HepG2 (cell line): ENCODE data around the gene LIME1. TPM values are rescaled to one million over a fixed set of nuclear protein-coding genes. Genes with fewer than 3 reads are reported as not detected.

Source experiments
- CHCHD3 ChIP-seq: sonication (generic); formaldehyde crosslinking; IDR thresholded peaks from 2 replicates; pipeline ENCODE4 v1.8.0; 2022; ENCODE audit warnings: mild to moderate bottlenecking, missing genetic modification reagents, moderate library complexity
- CSRNP1 ChIP-seq: sonication (generic); formaldehyde crosslinking; IDR thresholded peaks from 2 replicates; pipeline ENCODE4 v1.8.1; 2023; ENCODE audit warnings: mild to moderate bottlenecking, missing genetic modification reagents
- HNF4A ChIP-seq: sonication (generic); formaldehyde crosslinking; IDR thresholded peaks from 2 replicates; pipeline ENCODE4 v1.4.0; 2020; ENCODE audit warnings: missing genetic modification reagents
- IKZF4 ChIP-seq: sonication (generic); formaldehyde crosslinking; IDR thresholded peaks from 2 replicates; pipeline ENCODE4 v1.5.1; 2020; ENCODE audit warnings: borderline replicate concordance, mild to moderate bottlenecking, low read depth, missing genetic modification reagents; ENCODE audit errors: not compliant biosample characterization
- KLF16 ChIP-seq, 2 experiments: sonication (generic) in 1 of 2; formaldehyde crosslinking in 1 of 2; IDR thresholded peaks; 2 replicates each; pipeline versions ENCODE4 v1.6.1 to v1.8.0; 2016 to 2023; ENCODE audit warnings: missing genetic modification reagents in 2 of 2, missing compliant biosample characterization in 1 of 2
- LCORL ChIP-seq, 2 experiments: fragments of 450-650 bp in 1 of 2; sonication (generic) in 1 of 2; formaldehyde crosslinking in 1 of 2; IDR thresholded peaks; 2 replicates each; pipeline versions ENCODE4 v1.5.0 to v1.6.1; 2017 to 2020; ENCODE audit warnings: antibody characterized with exemption in 1 of 2, missing genetic modification reagents in 1 of 2
- MEIS2 ChIP-seq: sonication (generic); formaldehyde crosslinking; IDR thresholded peaks from 2 replicates; pipeline ENCODE4 v1.9.0; 2021; ENCODE audit warnings: mild to moderate bottlenecking, missing genetic modification reagents
- PPARG ChIP-seq: conservative IDR thresholded peaks from 2 replicates; pipeline ENCODE4 v1.6.1; 2016; ENCODE audit warnings: missing biosample characterization, missing genetic modification reagents
- RBFOX2 ChIP-seq: fragments of 200-400 bp; formaldehyde crosslinking; IDR thresholded peaks from 2 replicates; pipeline ENCODE4 v1.6.1; 2017; ENCODE audit warnings: low read depth, mild to moderate bottlenecking, low read length
- SALL1 ChIP-seq: sonication (generic); formaldehyde crosslinking; IDR thresholded peaks from 2 replicates; pipeline ENCODE4 v1.8.0; 2022; ENCODE audit warnings: mild to moderate bottlenecking, missing genetic modification reagents
- SNAPC2 ChIP-seq: sonication (generic); formaldehyde crosslinking; IDR thresholded peaks from 2 replicates; pipeline ENCODE4 v1.8.1; 2022; ENCODE audit warnings: mild to moderate bottlenecking, missing genetic modification reagents
- SP4 ChIP-seq: sonication (generic); formaldehyde crosslinking; IDR thresholded peaks from 2 replicates; pipeline ENCODE4 v1.8.1; 2023; ENCODE audit warnings: mild to moderate bottlenecking, missing genetic modification reagents
- TMF1 ChIP-seq: sonication (generic); formaldehyde crosslinking; IDR thresholded peaks from 2 replicates; pipeline ENCODE4 v1.8.1; 2022; ENCODE audit warnings: low read depth, missing genetic modification reagents
- ZBTB42 ChIP-seq: sonication (generic); formaldehyde crosslinking; IDR thresholded peaks from 2 replicates; pipeline ENCODE4 v1.5.0; 2020; ENCODE audit warnings: mild to moderate bottlenecking, missing genetic modification reagents
- ZBTB7A ChIP-seq: sonication (generic); formaldehyde crosslinking; IDR thresholded peaks from 2 replicates; pipeline ENCODE4 v1.8.0; 2022; ENCODE audit warnings: mild to moderate bottlenecking, missing genetic modification reagents
- ZFYVE20 ChIP-seq: sonication (generic); formaldehyde crosslinking; IDR thresholded peaks from 2 replicates; pipeline ENCODE4 v1.8.0; 2023; ENCODE audit warnings: low read depth, mild to moderate bottlenecking, moderate library complexity, missing genetic modification reagents, borderline replicate concordance
- ZKSCAN1 ChIP-seq: fragments of 150-350 bp; IDR thresholded peaks from 2 replicates; pipeline ENCODE4 v1.6.1; 2014; ENCODE audit warnings: low read length
- ZNF207 ChIP-seq: fragments of 450-650 bp; IDR thresholded peaks from 2 replicates; pipeline ENCODE4 v1.6.1; 2016; ENCODE audit warnings: antibody characterized with exemption, borderline replicate concordance
- ZNF296 ChIP-seq: sonication (generic); formaldehyde crosslinking; conservative IDR thresholded peaks from 2 replicates; pipeline ENCODE4 v1.5.0; 2020; ENCODE audit warnings: mild to moderate bottlenecking, missing genetic modification reagents
- ZNF329 ChIP-seq: sonication (generic); formaldehyde crosslinking; IDR thresholded peaks from 2 replicates; pipeline ENCODE4 v1.9.0; 2021; ENCODE audit warnings: low read depth, mild to moderate bottlenecking, missing genetic modification reagents
- ZNF337 ChIP-seq: sonication (generic); formaldehyde crosslinking; IDR thresholded peaks from 2 replicates; pipeline ENCODE4 v1.5.1; 2020; ENCODE audit warnings: missing genetic modification reagents, low read depth, mild to moderate bottlenecking, borderline replicate concordance
- ZNF383 ChIP-seq: sonication (generic); formaldehyde crosslinking; IDR thresholded peaks from 2 replicates; pipeline ENCODE4 v1.4.0; 2020; ENCODE audit warnings: missing genetic modification reagents, mild to moderate bottlenecking, borderline replicate concordance
- ZNF569 ChIP-seq: sonication (generic); formaldehyde crosslinking; IDR thresholded peaks from 2 replicates; pipeline ENCODE4 v1.5.0; 2020; ENCODE audit warnings: mild to moderate bottlenecking, missing genetic modification reagents, moderate library complexity, borderline replicate concordance
- ZNF577 ChIP-seq: sonication (generic); formaldehyde crosslinking; IDR thresholded peaks from 2 replicates; pipeline ENCODE4 v1.4.0; 2020; ENCODE audit warnings: mild to moderate bottlenecking, low read depth, missing genetic modification reagents, borderline replicate concordance
- ZNF776 ChIP-seq: sonication (generic); formaldehyde crosslinking; IDR thresholded peaks from 2 replicates; pipeline ENCODE4 v1.4.0; 2020; ENCODE audit warnings: mild to moderate bottlenecking, missing genetic modification reagents
- ZNF788 ChIP-seq: sonication (generic); formaldehyde crosslinking; IDR thresholded peaks from 2 replicates; pipeline ENCODE4 v1.5.0; 2020; ENCODE audit warnings: mild to moderate bottlenecking, missing genetic modification reagents, borderline replicate concordance
- ZNF850 ChIP-seq: sonication (generic); formaldehyde crosslinking; conservative IDR thresholded peaks from 2 replicates; pipeline ENCODE4 v1.9.0; 2021; ENCODE audit warnings: mild to moderate bottlenecking, missing genetic modification reagents
- ZSCAN21 ChIP-seq: sonication (generic); formaldehyde crosslinking; IDR thresholded peaks from 2 replicates; pipeline ENCODE4 v1.8.0; 2022; ENCODE audit warnings: mild to moderate bottlenecking, missing genetic modification reagents, moderate library complexity, borderline replicate concordance
- polyA plus RNA-seq, 8 experiments: library from polyadenylated mRNA; depleted of rRNA in 3 of 8; stranded (reverse) in 7 of 8; unstranded in 1 of 8; fragments of >200 nt; fragmentation: Illumina TruSeq in 4 of 8; extraction: Trizol in 4 of 8; gene quantifications; 2 replicates each; pipeline versions ENCODE4 v1.2.1 to v1.2.3, GENCODE V29; 2011 to 2016; ENCODE audit warnings: low read depth in 4 of 8, missing spikeins in 1 of 8, mixed read lengths in 1 of 8; ENCODE audit not compliant: insufficient read depth in 1 of 8
- total RNA-seq, 5 experiments: library from RNA; depleted of rRNA; stranded (reverse); fragments of >200 nt; fragmentation: Illumina TruSeq; extraction: Trizol; gene quantifications; 2 replicates each; pipeline ENCODE4 v1.2.3, GENCODE V29; 2016; ENCODE audit warnings: low read depth in 1 of 5
- TF ChIP-seq, protein P1 (sequence below): sonication (generic); formaldehyde crosslinking; IDR thresholded peaks from 2 replicates; pipeline ENCODE4 v1.4.0; 2020; ENCODE audit warnings: missing genetic modification reagents, low read depth, mild to moderate bottlenecking, borderline replicate concordance

The LIME1 gene
- total and polyA plus RNA-seq, 2 of the 13 experiments (the other 11 are each of a cell fraction or from before 2014, with no cell fraction given), result 13.0 to 61.5 TPM

DNA sequence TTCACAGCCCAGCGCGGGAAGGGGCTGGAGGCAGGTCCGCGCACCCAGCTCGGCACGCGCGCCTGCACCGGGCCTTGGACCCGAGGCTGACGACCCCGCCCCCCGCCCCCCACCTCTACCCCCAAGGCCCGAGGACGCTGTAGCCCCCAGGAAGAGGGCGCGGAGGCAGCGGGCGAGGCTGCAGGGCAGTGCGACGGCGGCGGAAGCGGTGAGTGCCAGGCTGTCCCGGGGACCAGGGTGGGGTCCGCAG is 1.2 kb downstream of the LIME1 start (continued):
- TF ChIP-seq PPARG, result no peak
- 0 out of 2 replicates have a peak, but pooled peaks have one; percentile 25 for TF ChIP-seq ZNF788 (CRISPR knock-in tag)
- TF ChIP-seq ZNF850 (CRISPR knock-in tag), result no peak
- TF ChIP-seq IKZF4 (CRISPR knock-in tag), result peak; percentile 73
- TF ChIP-seq SNAPC2 (CRISPR knock-in tag), result no peak
- TF ChIP-seq ZNF383 (CRISPR knock-in tag), result no peak
- TF ChIP-seq ZNF776 (CRISPR knock-in tag), result 0 out of 2 replicates have a peak, but pooled peaks have one; percentile 2
- no peak for TF ChIP-seq ZKSCAN1
- no peak for TF ChIP-seq ZNF207
- peak; percentile 57; the same call in 1 of the 2 replicates for TF ChIP-seq MEIS2 (CRISPR knock-in tag)
- TF ChIP-seq ZSCAN21, result 0 out of 2 replicates have a peak, but pooled peaks have one; percentile 81
- TF ChIP-seq, protein P1, sequence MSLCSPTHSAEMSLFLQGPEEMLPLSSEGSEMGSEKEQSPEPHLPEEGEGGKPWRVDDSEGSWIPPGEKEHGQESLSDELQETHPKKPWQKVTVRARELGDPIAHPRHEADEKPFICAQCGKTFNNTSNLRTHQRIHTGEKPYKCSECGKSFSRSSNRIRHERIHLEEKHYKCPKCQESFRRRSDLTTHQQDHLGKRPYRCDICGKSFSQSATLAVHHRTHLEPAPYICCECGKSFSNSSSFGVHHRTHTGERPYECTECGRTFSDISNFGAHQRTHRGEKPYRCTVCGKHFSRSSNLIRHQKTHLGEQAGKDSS, result 0 out of 2 replicates have a peak, but pooled peaks have one; percentile 16
- no peak for TF ChIP-seq ZNF569 (CRISPR knock-in tag)
- TF ChIP-seq TMF1, result 0 out of 2 replicates have a peak, but pooled peaks have one; percentile 94
- TF ChIP-seq ZNF329 (CRISPR knock-in tag), result no peak; the same call in 1 of the 2 replicates
- TF ChIP-seq LCORL (IDR thresholded peaks at IDR 0.05), result no peak
- no peak for TF ChIP-seq LCORL (CRISPR knock-in tag; IDR thresholded peaks at IDR 0.05)
- peak; percentile 6; the same call in 1 of the 2 replicates for TF ChIP-seq CHCHD3 (CRISPR knock-in tag)
- no peak for TF ChIP-seq ZNF577 (CRISPR knock-in tag)
- TF ChIP-seq ZFYVE20 (CRISPR knock-in tag), result 0 out of 2 replicates have a peak, but pooled peaks have one; percentile 60
- 0 out of 2 replicates have a peak, but pooled peaks have one; percentile 13 for TF ChIP-seq CSRNP1 (CRISPR knock-in tag)
- TF ChIP-seq KLF16 (CRISPR knock-in tag; IDR thresholded peaks at IDR 0.05), result peak in 1 of 2 experiments; percentile 92; a peak in 1 of 4 replicates
- peak; percentile 36; the same call in 1 of the 2 replicates for TF ChIP-seq HNF4A
- peak; percentile 72 for TF ChIP-seq RBFOX2
- 0 out of 2 replicates have a peak, but pooled peaks have one; percentile 7 for TF ChIP-seq SP4 (CRISPR knock-in tag)
- TF ChIP-seq ZNF337 (CRISPR knock-in tag), result no peak
- TF ChIP-seq ZBTB7A (CRISPR knock-in tag), result peak; percentile 72
- 0 out of 2 replicates have a peak, but pooled peaks have one; percentile 19 for TF ChIP-seq ZBTB42
- TF ChIP-seq ZNF296, result no peak
- peak; percentile 34; the same call in 1 of the 2 replicates for TF ChIP-seq SALL1 (CRISPR knock-in tag)
